GM18520 (cell line): ENCODE measurements around the gene AMMECR1L.
"Not testable (repeated sequence)": the region's sequence is repeated elsewhere in the genome, so short reads cannot be mapped to it uniquely, and the experiment has no call there.

ENCODE experiments used
- ATAC-seq: cut with Tn5 transposase; IDR thresholded peaks from one replicate; pipeline ENCODE4 v1.9.1; 2021; ENCODE audit not compliant: unreplicated experiment

The AMMECR1L gene

DNA sequence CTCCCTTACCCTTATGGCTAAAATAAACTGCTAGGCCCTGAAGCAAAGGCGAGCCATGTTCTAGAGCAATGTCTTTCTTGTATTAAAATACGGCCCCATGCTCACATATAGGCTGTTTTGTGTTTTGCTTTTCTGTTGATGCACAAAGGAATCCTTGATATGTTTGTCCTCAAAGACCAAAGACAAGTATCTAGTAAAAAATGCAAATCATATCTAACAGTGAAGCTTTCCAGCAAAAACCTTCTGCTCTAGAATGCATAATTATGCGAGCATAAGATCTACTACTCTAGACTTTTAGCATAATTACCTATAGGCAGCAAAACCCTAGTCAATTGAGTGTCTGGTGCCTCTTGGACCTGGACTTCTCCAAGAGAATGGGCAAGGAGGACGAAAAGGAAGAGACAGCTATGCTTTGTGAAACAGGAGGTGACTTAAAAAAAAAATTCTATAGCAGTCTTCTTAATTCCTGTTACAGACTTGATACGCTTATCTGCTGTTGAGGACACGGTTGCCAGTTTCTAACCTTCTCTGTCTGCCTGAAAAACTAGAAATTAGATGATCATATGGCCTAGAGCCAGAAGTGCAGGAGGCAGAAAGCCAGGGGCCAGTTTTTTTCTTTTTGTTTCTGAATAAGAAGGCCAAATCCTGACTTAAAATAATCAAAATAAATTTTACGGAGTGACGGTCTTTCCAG, 1.5 kb upstream of the AMMECR1L start:
- ATAC-seq, result no peak

- ATAC-seq, result not testable (repeated sequence)
Observed at GRCh38 chr2:127886593-127886935, 808 bp upstream of the AMMECR1L start.

- ATAC-seq, result not testable (repeated sequence)
Observed at GRCh38 chr2:127884861-127885740, 655 bp downstream of the AMMECR1L start.

DNA sequence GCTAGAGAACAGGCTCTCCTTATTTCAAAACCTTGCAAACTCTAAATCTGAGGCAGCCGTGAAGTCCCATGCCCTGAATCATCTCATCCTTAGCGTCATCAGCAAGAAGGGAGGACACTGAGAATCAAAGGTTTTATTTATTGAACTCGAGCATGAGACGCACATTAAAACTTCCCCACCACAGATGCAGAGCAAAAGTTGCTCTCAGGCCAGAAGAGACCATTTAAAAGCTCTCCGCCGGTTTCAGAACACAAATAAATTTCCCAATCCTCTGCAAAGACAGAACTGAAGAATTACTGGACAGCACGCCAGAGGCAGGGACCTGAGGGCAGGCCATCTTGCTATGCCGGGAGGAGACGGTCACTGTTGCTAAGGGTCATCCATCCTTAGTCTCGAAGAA, 1.3 kb downstream of the AMMECR1L start:
- ATAC-seq, result no peak

DNA sequence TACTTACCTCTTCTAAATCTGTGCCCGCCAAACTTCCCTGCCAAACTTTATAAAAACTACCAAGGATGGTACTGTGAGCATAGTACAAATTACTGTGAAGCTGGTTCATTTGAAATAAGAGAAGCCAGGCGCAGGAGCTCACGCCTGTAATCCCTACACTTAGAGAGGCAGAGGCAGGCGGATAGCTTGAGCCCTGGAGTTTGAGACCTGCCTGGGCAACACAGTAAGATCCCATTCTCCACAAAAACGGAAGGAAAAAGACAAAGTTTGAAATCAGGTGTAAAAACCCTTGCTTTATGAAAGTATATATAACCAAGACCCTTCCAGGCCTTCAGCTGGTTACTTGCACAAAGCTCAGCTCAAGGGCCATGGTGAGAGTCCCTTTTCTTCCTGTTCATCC, 5.9 kb downstream of the AMMECR1L start:
- ATAC-seq, result no peak

GRCh38 chr2:127877626-127878025, 8.1 kb downstream of the AMMECR1L start:
- ATAC-seq, result no peak

DNA sequence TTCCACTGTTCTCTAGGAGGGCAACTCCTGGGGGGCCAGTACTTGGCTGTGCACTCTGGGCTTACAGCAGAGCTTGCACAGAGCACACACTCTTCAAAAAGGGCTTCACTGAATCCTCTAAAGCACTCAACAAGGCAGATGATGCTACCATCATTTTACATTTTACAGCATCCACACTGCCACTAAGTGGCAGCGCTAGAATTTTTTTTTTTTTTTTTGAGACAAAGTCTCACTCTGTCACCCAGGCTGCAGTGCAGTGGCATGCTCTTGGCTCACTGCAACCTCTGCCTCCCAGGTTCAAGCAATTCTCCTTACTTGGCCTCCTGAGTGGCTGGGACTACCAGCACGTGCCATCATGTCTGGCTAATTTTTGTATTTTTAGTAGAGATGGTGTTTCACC, 8.6 kb downstream of the AMMECR1L start:
- ATAC-seq, result no peak

DNA sequence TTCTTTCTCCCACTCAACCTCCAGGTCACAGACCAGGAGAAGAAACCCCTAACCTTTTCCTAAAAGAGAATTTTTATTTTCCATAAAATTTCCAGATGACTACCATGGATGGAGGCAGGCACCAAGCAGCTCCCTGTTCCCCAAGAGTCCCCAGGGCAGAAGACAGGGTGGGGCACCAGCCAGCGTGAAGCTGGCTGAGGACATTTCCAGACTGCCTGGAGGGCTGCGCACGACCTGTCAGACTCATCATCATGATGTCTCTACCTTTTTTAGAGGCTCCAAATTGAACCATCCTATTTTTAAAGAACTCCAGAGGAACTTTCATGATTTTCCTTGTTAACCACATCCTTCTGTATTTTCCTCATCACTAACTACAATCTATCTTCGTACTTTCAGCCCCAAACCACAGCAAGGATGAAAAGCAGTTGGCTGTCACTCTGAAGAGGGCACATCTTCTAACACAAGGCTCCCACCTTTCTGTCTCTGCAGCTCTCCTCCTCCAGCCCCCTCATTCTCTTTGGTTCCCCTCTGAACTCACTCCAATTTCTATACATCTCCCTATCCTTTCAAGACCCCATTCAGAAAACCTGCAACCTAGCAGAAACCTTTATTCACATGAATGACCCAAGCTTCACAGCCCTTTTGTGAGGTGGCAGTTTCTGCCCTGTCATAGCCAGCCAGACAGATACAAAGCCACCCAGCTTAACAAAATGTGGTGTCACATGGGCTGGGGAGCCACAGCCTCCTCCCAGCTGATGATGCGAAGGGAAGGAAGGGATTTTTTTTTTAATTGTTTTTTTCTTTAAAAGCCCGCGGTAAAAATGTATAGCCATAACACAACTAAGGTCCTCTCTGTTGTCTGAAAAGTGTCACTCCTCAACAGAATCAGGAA, 11.1 kb downstream of the AMMECR1L start:
- no peak for ATAC-seq

- no peak for ATAC-seq
Observed at GRCh38 chr2:127873707-127874303, 12.0 kb downstream of the AMMECR1L start.

- no peak for ATAC-seq
Observed at GRCh38 chr2:127872354-127872753, 13.4 kb downstream of the AMMECR1L start.

DNA sequence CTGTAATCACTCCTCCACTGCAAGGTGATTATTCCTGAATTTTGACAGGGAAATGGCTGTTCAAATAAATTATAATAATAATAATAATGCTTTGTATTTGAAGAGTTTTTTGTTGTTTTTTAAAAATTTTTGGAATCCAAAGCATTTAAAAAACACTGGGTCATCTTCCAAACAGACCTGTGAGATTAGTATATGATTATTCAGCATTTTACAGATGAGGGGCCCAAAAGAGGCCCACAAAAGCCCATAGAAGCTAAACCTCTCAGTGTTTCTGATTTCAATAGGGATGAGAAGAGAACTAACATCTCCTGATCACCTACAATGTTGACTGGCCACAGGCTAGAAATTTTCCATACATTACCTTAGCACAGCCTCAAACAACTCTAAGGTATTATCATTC, 19.8 kb downstream of the AMMECR1L start:
- ATAC-seq, result no peak

DNA sequence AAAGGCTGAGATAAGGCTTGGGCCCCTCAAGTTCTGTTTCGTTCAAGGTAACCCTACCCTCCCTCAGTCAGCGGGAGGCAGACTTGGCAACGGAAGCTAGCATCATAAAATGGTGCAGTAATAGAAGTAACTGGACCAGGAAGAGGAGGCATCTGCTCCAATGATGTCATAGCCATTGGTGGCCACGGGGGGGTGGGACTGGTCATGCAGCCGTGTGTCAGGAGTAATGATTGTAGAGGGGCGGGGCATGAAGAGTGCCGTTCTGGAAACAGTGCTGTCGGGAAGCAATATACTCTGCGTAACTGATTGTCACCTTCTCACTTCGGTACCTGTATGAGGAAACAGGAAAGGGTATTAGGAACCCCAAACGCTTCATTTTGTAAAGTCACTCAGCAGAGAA, 20.9 kb downstream of the AMMECR1L start:
- no peak for ATAC-seq

GRCh38 chr2:127862228-127862627, 23.5 kb downstream of the AMMECR1L start:
- ATAC-seq, result no peak

GRCh38 chr2:127860130-127860529, 25.6 kb downstream of the AMMECR1L start:
- no peak for ATAC-seq

DNA sequence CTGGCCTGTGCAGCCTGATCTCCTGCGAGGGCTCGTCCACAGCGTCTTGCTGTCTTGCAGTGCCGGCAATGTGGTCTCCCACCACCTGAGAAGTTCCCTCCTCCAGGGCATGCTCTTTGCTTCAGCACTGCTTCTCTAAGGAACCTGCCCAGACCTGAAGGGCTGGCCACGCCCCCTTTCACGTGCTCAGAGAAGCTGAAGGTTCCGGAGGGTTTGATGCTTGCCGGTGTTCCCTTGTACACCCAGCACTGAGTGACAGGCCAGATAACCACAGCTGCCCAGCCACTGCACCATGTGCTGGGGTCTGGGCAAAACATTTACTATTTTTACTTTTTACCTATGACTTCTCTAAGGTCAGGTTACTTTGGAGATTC, 26.1 kb downstream of the AMMECR1L start:
- no peak for ATAC-seq

- ATAC-seq, result no peak
Observed at GRCh38 chr2:127857265-127857808, 28.4 kb downstream of the AMMECR1L start.

DNA sequence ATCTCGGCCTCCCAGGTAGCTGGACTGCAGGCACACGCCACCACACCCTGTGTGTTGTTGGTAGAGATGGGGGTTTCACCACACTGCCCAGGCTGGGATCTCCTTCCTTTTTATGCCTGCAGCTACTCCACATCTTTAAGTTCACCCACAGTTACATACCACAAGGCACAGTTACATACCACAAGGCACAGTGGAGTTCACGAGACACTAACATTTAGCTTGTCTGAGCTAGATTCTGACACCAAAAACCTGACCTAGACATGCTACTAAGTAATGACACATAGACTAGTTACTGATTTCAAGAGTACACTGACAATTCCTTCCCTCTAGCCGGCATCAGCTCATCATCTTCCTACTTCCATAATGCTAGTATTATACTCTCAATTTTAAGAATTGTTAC, 32.1 kb downstream of the AMMECR1L start:
- no peak for ATAC-seq

DNA sequence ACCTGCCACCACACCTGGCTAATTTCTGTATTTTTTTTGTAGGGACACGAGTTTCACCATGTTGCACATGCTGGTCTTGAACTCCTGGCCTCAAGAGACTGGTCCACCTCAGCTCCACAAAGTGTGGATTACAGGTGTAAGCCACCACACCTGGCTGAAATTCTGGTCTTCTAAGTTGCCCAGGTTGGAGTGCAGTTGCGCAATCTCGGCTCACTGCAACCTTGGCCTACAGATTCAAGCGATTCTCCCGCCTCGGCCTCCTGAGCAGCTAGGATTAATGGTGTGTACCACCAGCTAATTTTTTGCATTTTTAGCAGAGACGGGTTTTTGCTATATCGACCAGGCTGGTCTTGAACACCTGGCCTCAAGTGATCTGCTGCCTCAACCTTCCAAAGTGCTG, 33.4 kb downstream of the AMMECR1L start:
- ATAC-seq, result no peak

GRCh38 chr2:127847931-127848330, 37.8 kb downstream of the AMMECR1L start:
- no peak for ATAC-seq

DNA sequence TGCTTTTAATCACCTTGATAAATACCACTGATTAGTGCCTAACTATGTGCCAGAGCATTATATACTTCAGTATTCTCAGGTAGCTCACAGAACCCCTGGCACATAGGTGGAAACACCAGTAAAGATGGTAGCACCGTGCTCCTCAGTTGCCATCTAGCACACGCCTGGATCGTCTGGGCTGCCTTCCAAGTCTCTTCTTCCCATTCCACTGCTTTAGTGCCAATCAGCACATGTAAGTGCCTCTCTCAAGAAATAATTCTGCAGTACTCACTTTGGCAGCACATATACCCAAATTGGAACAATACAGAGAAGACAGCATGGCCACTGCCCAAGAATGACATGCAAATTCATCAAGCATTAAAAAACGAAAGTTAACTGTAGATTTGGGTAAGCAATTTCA, 40.8 kb downstream of the AMMECR1L start:
- no peak for ATAC-seq

DNA sequence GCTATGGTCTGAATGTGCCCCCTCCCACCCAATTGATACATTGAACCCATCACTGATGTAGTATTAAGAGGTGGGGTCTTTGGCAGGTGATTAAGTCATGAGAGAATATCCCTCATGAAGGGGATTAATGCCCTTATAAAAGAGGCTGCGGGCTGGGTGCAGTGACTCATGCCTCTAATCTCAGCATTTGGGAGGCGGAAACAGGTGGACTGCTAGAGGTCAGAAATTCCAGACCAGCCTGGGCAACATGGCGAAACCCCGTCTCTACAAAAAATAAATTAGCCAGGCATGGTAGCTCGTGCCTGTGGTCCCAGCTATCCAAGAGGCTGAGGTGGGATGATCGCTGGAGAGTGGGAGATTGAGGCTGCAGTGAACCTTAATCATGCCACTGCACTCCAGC, 42.1 kb downstream of the AMMECR1L start:
- no peak for ATAC-seq
